ENCODE measurements around the gene CWH43. TPM values are rescaled to one million over a fixed set of nuclear protein-coding genes. Genes with fewer than 3 reads are reported as not detected.

CWH43 gene
- total RNA-seq, 2 donors from 2014 or later, result not detected

- no peaks in the 10 kb centered on the region for H3K27me3 ChIP-seq (replicated peaks; ENCODE audit: insufficient read depth)
- no peaks in the 10 kb centered on the region for H3K9me3 ChIP-seq
- H3K27ac ChIP-seq, result no peak overlapping the region
- no peak overlapping the region for H3K4me3 ChIP-seq
- no peaks in the 10 kb centered on the region for H3K4me1 ChIP-seq (ENCODE audit: control insufficient read depth in 1 of 2, low read depth in 2 of 2)
- no peak for DNase-seq (ENCODE audit: low spot score)
- no peak for TF ChIP-seq CTCF (IDR thresholded peaks at IDR 0.05)
- no peak for ATAC-seq (ENCODE audit: insufficient number of reproducible peaks, low FRiP score, low read depth)
- H3K36me3 ChIP-seq, result no peaks in the 10 kb centered on the region
These were observed 12.4 kb downstream of the CWH43 start for GRCh38 chr4:48998440-48998839.

DNA sequence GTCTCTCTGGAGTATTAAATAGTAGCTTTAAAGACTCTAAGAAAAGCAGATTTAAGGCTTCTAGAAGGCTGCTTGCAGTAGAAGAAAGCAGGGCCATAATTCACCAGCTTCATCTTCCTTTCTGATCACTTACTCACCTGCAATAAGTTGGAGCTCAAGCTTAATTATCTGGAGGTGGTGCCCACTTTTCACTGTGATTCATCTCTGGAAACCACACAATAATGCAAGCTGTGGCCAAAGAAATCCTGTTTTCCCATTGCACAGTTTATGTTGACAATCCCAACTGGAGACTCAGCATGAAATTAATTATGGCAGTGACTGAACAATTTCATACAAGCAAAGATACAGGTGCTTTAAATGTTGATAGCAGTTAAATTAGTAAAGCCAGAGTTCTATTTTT, 14.7 kb downstream of the CWH43 start:
- Histone ChIP-seq H3K9me3 (no peaks in the 10 kb centered on the region), H3K36me3 (no peaks in the 10 kb centered on the region), H3K27me3 (replicated peaks; ENCODE audit: insufficient read depth) (no peaks in the 10 kb centered on the region), H3K27ac (no peak overlapping the region), H3K4me1 (ENCODE audit: control insufficient read depth in 1 of 2, low read depth in 2 of 2) (no peaks in the 10 kb centered on the region), H3K4me3 (no peak overlapping the region)
- ATAC-seq (ENCODE audit: insufficient number of reproducible peaks, low FRiP score, low read depth) (no peak), DNase-seq (ENCODE audit: low spot score) (no peak)
- no peak for TF ChIP-seq CTCF (IDR thresholded peaks at IDR 0.05)

DNA sequence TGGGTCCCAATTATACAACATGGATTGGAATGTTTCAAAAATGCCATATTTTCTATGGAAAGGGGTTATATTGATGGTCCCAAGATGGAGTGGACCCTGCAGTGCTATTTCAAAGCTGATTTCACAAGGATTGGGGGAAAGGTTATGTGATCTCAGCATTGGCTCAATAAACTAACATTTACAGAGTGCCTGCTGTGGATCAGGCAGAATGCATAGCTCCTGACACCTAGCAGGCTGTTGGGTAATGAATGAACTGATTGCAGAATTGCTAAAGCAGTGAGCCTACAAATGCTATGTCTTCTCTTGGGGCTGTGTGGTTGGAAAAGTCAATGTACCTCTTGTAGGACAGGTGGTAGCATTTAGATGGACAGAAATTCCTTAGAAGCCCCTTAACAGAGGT, 16.9 kb downstream of the CWH43 start:
- no peaks in the 10 kb centered on the region for H3K27me3 ChIP-seq (replicated peaks; ENCODE audit: insufficient read depth)
- no peaks in the 10 kb centered on the region for H3K4me1 ChIP-seq (ENCODE audit: control insufficient read depth in 1 of 2, low read depth in 2 of 2)
- H3K9me3 ChIP-seq, result no peaks in the 10 kb centered on the region
- TF ChIP-seq CTCF (IDR thresholded peaks at IDR 0.05), result no peak
- ATAC-seq (ENCODE audit: insufficient number of reproducible peaks, low FRiP score, low read depth) (no peak), DNase-seq (ENCODE audit: low spot score) (no peak)
- H3K36me3 ChIP-seq, result no peaks in the 10 kb centered on the region
- no peak overlapping the region for H3K4me3 ChIP-seq
- H3K27ac ChIP-seq, result no peak overlapping the region

GRCh38 chr4:49018718-49019295, 32.7 kb downstream of the CWH43 start:
- no peaks in the 10 kb centered on the region for H3K27me3 ChIP-seq (replicated peaks; ENCODE audit: insufficient read depth)
- no peak overlapping the region for H3K4me3 ChIP-seq
- H3K9me3 ChIP-seq, result no peaks in the 10 kb centered on the region
- no peak overlapping the region for H3K27ac ChIP-seq
- no peaks in the 10 kb centered on the region for H3K4me1 ChIP-seq (ENCODE audit: control insufficient read depth in 1 of 2, low read depth in 2 of 2)
- no peak for TF ChIP-seq CTCF (IDR thresholded peaks at IDR 0.05)
- DNase-seq (ENCODE audit: low spot score) (no peak), ATAC-seq (ENCODE audit: insufficient number of reproducible peaks, low FRiP score, low read depth) (no peak)
- H3K36me3 ChIP-seq, result no peaks in the 10 kb centered on the region

DNA sequence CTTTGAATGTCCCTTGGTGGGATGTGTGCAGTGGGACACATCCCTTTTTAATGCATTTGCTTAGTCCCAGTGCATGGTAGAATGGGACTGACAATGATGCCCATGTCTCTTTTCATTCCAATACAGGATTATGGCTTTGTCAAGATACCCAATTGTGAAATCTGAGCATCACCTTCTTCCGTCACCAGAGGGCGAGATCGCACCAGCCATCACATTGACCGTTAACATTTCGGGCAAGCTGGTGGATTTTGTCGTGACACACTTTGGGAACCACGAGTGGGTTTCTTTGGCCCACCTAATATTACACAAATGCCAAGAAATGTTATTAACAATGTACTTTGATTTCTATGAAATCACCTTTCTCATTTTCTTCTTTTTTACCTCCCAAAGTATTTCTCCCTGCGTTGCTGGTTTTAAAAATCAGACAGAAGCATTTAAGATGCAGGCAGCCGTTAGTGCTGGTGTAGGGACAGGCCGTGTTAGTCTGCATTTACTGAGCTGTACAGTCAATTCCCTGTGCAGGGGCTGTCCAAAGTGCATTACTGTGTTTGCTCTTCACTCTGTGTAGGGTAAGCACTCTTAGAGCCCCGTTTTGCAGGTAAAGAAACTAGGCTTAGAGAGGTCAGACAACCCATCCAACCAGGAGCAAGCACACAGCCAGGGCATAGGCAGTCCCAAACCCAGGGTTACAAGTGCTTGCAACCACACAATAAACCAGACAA, 46.5 kb downstream of the CWH43 start:
- no peaks in the 10 kb centered on the region for H3K9me3 ChIP-seq
- no peak for DNase-seq (ENCODE audit: low spot score)

More for the DNA sequence above, 46.5 kb downstream of the CWH43 start:
- no peak for ATAC-seq (ENCODE audit: insufficient number of reproducible peaks, low FRiP score, low read depth)
- no peak overlapping the region for H3K4me3 ChIP-seq
- no peak overlapping the region for H3K27ac ChIP-seq
- TF ChIP-seq CTCF (IDR thresholded peaks at IDR 0.05), result no peak
- H3K27me3 ChIP-seq (replicated peaks; ENCODE audit: insufficient read depth), result no peaks in the 10 kb centered on the region
- no peaks in the 10 kb centered on the region for H3K4me1 ChIP-seq (ENCODE audit: control insufficient read depth in 1 of 2, low read depth in 2 of 2)
- no peaks in the 10 kb centered on the region for H3K36me3 ChIP-seq
